Ovary (tissue), 9 donors: Measurements from ENCODE around the gene CXCR2. TPM values are rescaled to one million over a fixed set of nuclear protein-coding genes. Genes with fewer than 3 reads are reported as not detected.

Experiments
- DNase-seq, 5 donors: peaks; one replicate each; pipeline ENCODE4 v3.0.0-alpha.2; 2019 to 2020
- H3K27ac ChIP-seq, 2 donors: fragments of 200-600 bp; one replicate each; pipeline versions ENCODE4 v1.5.1 to v1.8.0; 2019 to 2022
- H3K27me3 ChIP-seq: fragments of 200-600 bp; one replicate; pipeline ENCODE4 v1.8.0; 2022
- H3K36me3 ChIP-seq: fragments of 200-600 bp; sonication (generic); one replicate; pipeline ENCODE4 v1.5.1; 2019
- H3K4me1 ChIP-seq: one replicate; pipeline ENCODE4 v1.8.1; 2013; ENCODE audit warnings: mild to moderate bottlenecking, moderate library complexity; ENCODE audit not compliant: insufficient read depth
- H3K4me3 ChIP-seq: fragments of 200-600 bp; sonication (generic); one replicate; pipeline ENCODE4 v1.5.1; 2017
- H3K9me3 ChIP-seq, 2 donors: fragments of 200-600 bp in 1 of 2; sonication (generic) in 1 of 2; one replicate each; pipeline versions ENCODE4 v1.5.1 to v1.8.1; 2013 to 2019; ENCODE audit warnings: mild to moderate bottlenecking in 1 of 2, moderate library complexity in 1 of 2
- CTCF ChIP-seq, 3 donors: fragments of 450-650 bp in 2 of 3; fragments of 200-600 bp in 1 of 3; IDR thresholded peaks; one replicate each; pipeline versions ENCODE4 v1.5.1 to v1.8.0; 2016 to 2022; ENCODE audit warnings: antibody characterized with exemption in 3 of 3, mild to moderate bottlenecking in 1 of 3
- EP300 ChIP-seq: sonication (generic); formaldehyde crosslinking; IDR thresholded peaks from one replicate; pipeline ENCODE4 v1.6.1; 2017; ENCODE audit warnings: antibody characterized with exemption
- POLR2A ChIP-seq: fragments of 450-650 bp; IDR thresholded peaks from one replicate; pipeline ENCODE4 v1.6.1; 2017; ENCODE audit warnings: antibody characterized with exemption, mild to moderate bottlenecking, moderate library complexity
- WGBS, 3 donors: extraction: QIAGEN DNeasy Blood & Tissue Kit in 1 of 3; methylation state at CpG; one replicate each; pipeline versions ENCODE4 v1.1.5 to v1.1.7; 2013 to 2017; 5-methylcytosine and 5-hydroxymethylcytosine counted together
- intact Hi-C, 4 donors: fragments of 100-400 bp; cut with DNase I; formaldehyde crosslinking; loops; one replicate each; pipeline versions ENCODE4 v1.11.0 to v1.15.1; 2022 to 2023
- polyA plus RNA-seq, 2 donors: library from polyadenylated mRNA; stranded (reverse); fragments of 200-250 nt in 1 of 2; fragments of 350-450 nt in 1 of 2; fragmentation: Illumina TruSeq in 1 of 2; extraction: RNeasy Lipid Tissue Mini Kit (QIAGEN cat#74804) in 1 of 2; gene quantifications; one replicate each; pipeline ENCODE4 v1.2.3, GENCODE V29; 2013 to 2014
- total RNA-seq, 7 donors: library from RNA; depleted of rRNA in 2 of 7; stranded (reverse); fragments of >200 nt in 2 of 7; fragmentation: NEBNext Ultra II Directional in 3 of 7; extraction: Animal tissue kit (Norgen Biotek cat#: 25700) in 3 of 7; gene quantifications; one replicate each; pipeline versions ENCODE4 v1.1.0 to v1.2.4, GENCODE V29; 2016 to 2023
- donor health status: DM: no; HTN: no; CAD: no; lungs with moderate emphysema.
- donor health status: DM: no; HTN: no; CAD: no.
- donor health status: Bipolar disorder and iron deficiency.
- donor health status: DM: yes; HTN: yes; CAD: no.
- donor health status: DM: no; HTN: no; CAD: no.
- donor health status: DM: yes; HTN: yes; CAD: no.

CXCR2 gene
- total and polyA plus RNA-seq, 9 donors, result 0.08 to 3.0 (median 0.33) TPM; not detected in 2

- H3K27ac ChIP-seq, result no peak overlapping the region
- H3K4me3 ChIP-seq, result no peak overlapping the region
- no peaks in the 10 kb centered on the region for H3K4me1 ChIP-seq
- H3K27me3 ChIP-seq, result no peaks in the 10 kb centered on the region
- no peaks in the 10 kb centered on the region for H3K36me3 ChIP-seq
- intact Hi-C loops, result no loop called here
- no peak for TF ChIP-seq EP300
- no peak for TF ChIP-seq POLR2A
- TF ChIP-seq CTCF (IDR thresholded peaks at IDR 0.05), result no peak
- no peak for DNase-seq
- H3K9me3 ChIP-seq, result no peaks in the 10 kb centered on the region
- 63 to 70% (median 64%) methylated on average over 2 of the region's 2 CpGs for WGBS, 3 donors
These were observed 47.0 kb downstream of the CXCR2 start for GRCh38 chr2:218172845-218173244.

- no peaks in the 10 kb centered on the region for H3K4me1 ChIP-seq
- TF ChIP-seq POLR2A, result no peak
- no peak for TF ChIP-seq EP300
- no peak for TF ChIP-seq CTCF (IDR thresholded peaks at IDR 0.05)
- DNase-seq, result no peak
- no peak overlapping the region for H3K4me3 ChIP-seq
- H3K9me3 ChIP-seq, result no peaks in the 10 kb centered on the region
- no peak overlapping the region for H3K27ac ChIP-seq
- H3K36me3 ChIP-seq, result no peaks in the 10 kb centered on the region
- WGBS, 3 donors, result 88 to 97% (median 94%) methylated on average over 4 of the region's 4 CpGs
- intact Hi-C loops, result loop anchor here in 1 of 4 donors (10.0 kb wide), 1 partner anchor 215 kb away; the partner anchor contains the start of gene CTDSP1
- no peaks in the 10 kb centered on the region for H3K27me3 ChIP-seq
These were observed 54.0 kb downstream of the CXCR2 start for GRCh38 chr2:218179782-218180181.

GRCh38 chr2:218180467-218181114, 54.8 kb downstream of the CXCR2 start:
- H3K4me1 ChIP-seq, result no peaks in the 10 kb centered on the region
- H3K27ac ChIP-seq, result no peak overlapping the region
- no peak overlapping the region for H3K4me3 ChIP-seq
- no peaks in the 10 kb centered on the region for H3K9me3 ChIP-seq
- DNase-seq, result no peak
- 52 to 57% (median 57%) methylated on average over 9 of the region's 9 CpGs for WGBS, 3 donors
- H3K36me3 ChIP-seq, result no peaks in the 10 kb centered on the region
- TF ChIP-seq POLR2A (no peak), CTCF (IDR thresholded peaks at IDR 0.05) (no peak), EP300 (no peak)
- intact Hi-C loops, result loop anchor here in 1 of 4 donors (10.0 kb wide), 1 partner anchor 214 kb away; the partner anchor contains the start of gene CTDSP1
- no peaks in the 10 kb centered on the region for H3K27me3 ChIP-seq

- no peak overlapping the region for H3K4me3 ChIP-seq
- DNase-seq, result no peak
- WGBS, 3 donors, result 73 to 84% (median 84%) methylated on average over 1 of the region's 1 CpG
- no peaks in the 10 kb centered on the region for H3K27me3 ChIP-seq
- H3K4me1 ChIP-seq, result no peaks in the 10 kb centered on the region
- H3K36me3 ChIP-seq, result no peaks in the 10 kb centered on the region
- TF ChIP-seq POLR2A (no peak), CTCF (IDR thresholded peaks at IDR 0.05) (no peak), EP300 (no peak)
- no peak overlapping the region for H3K27ac ChIP-seq
- H3K9me3 ChIP-seq, result no peaks in the 10 kb centered on the region
- intact Hi-C loops, result loop anchor here in 1 of 4 donors (10.0 kb wide), 1 partner anchor 210 kb away; the partner anchor contains the start of gene CTDSP1
These were observed 58.5 kb downstream of the CXCR2 start for GRCh38 chr2:218184331-218184730.
